HG03045 (cell line): Measurements from ENCODE around the gene CDKL2.

Source experiments
- ATAC-seq: cut with Tn5 transposase; IDR thresholded peaks from one replicate; pipeline ENCODE4 v1.9.1; 2021; ENCODE audit warnings: mild to moderate bottlenecking, moderate library complexity; ENCODE audit not compliant: unreplicated experiment

The CDKL2 gene

DNA sequence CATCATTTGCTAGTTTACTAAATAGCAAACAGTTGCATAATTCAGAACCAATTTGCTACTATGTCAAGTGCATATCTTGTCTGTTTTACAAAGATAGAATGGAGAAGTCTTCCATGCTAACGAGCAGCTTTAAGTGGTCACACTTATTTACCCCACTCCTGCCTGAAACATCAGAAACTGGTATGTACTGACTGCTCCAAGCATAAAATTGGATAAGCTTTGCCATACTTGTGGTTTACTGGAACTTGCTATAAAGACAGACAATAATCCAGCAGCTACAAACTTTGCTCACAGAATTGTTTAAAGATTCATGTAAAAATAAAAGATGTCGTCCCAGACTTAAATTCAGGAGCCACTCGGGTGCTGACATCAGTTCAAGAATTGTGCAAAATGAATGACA, 13.3 kb upstream of the CDKL2 start:
- no peak for ATAC-seq

DNA sequence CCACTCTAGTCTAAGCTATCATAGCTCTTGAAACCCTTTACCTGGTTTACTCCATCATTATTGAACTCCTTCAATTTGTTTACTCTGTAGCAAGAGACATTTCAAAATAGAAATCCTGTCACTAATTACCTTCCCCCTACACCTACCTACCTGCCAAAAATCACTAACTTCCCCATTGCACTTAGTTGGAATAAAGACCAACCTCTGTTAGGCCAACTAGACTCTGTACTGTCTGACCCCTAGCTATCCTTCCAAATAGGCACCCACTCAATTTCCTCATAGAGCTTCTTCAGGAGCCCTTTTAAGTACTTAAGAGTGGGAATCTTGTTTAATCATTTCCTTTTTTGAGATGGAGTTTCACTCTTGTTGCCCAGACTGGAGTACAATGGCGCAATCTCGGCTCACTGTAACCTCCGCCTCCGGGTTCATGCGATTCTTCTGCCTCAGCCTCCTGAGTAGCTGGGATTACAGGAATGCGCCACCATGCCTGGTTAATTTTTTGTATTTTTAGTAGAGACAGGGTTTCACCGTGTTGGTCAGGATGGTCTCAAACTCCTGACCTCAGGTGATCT, 8.9 kb upstream of the CDKL2 start:
- no peak for ATAC-seq

DNA sequence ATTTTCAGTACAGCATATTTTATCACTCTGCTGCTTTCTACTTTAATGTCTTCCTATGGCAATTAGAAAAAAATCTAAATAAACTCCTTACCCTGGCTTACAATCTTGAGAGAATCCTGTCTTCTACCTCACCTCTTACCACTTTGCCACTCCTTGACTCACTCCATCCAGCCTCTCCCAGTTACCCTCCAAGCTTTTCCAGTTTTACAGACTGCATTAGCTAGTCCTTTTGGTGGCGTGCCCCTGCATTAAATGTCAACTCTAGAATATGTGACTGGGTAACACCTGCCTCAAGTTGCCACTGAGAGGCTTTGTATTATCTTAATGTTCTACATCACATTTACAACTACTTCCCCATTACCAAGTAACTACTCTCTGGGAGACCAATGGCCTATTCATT, 7.5 kb upstream of the CDKL2 start:
- ATAC-seq: no peak

DNA sequence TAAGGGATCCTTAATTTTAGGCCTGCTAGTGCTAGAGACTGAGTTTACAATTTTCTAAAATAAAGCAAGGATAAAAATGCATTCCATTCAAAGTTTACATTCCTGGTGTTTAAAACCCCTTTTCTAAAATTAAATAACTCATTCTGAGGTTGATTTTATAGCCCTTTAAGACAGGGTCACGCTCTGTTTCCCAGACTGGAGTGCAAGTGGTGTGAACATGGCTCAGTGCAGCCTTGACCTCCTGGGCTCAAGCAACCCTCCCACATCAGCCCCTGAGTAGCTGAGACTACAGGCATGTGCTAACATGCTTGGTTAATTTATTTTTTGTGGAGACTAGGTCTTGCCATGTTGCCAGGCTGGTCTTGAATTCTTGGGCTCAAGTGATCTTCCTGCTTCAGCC, 6.8 kb upstream of the CDKL2 start:
- ATAC-seq: no peak

DNA sequence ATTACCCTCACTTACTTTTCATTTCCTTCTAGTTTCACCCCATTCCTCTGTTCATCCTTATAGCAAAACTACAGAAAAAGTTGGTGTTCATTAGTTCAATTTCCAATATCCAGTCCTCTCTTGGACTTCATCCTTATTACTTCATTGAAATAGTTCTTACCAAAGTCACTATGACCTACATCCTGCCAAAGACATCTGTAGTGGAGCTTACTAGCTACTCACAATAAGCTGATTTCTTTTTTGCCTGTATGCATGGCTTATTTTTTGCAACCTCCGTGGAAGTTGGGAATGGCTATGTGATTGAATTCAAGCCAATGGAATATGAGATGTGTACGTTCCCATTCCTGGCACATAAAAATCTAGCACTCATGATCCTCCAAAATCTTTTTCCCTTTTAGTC, 4.6 kb upstream of the CDKL2 start:
- ATAC-seq: no peak

DNA sequence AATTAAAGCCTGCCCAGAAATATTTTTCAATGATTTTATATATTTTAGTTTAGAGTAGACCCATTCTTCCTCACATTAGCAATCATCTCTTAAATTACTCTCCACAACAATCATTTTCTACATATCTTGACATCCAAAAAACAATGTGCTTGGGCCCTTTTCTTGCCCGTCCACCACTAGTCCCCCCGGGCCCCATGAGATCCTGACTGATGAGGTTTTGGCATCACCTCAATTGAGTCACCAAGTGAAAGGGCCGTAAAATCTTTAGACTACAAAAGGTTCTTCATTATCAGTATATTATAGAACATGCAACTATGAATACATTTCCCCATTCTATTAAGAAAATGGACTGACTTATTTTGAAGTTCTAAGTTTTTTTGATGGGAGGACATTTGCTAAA, 4.0 kb upstream of the CDKL2 start:
- ATAC-seq: no peak

DNA sequence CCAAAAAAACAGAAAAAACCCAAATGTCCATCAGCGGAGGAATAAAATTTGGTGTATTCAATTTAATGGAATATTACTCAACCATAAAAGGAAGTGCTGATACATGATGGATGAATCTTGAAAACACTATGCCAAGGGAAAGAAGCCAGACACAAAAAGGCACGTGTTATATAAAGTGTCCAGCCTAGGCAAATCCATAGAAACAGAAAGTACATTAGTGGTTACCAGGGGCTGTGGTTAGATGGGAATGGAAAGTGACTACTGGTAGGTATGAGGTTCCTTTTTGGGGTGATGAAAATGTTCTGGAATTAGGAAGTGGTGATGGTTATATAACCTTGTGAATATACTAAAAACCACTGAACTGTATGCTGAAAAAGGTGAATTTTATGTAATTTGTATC, 3.5 kb upstream of the CDKL2 start:
- ATAC-seq: no peak

DNA sequence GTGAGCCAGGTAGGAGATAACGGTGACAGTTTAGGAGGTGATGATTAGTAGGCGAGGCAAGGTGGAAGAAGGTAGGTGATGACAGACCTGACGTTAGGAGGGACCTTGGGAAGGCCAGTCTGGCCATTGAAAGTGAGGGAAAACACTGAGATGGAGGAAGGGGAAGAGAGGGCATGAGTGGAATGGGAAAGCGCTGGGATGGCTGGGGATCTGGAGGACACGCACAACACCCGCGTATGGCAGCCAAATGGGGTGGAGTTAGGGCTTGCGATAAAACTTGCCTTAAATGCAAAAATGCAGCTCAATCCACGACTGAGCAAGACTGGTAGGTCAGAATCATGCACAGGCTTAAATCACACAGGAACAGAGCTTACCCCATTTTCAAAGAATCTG, 605 bp upstream of the CDKL2 start:
- no peak for ATAC-seq

DNA sequence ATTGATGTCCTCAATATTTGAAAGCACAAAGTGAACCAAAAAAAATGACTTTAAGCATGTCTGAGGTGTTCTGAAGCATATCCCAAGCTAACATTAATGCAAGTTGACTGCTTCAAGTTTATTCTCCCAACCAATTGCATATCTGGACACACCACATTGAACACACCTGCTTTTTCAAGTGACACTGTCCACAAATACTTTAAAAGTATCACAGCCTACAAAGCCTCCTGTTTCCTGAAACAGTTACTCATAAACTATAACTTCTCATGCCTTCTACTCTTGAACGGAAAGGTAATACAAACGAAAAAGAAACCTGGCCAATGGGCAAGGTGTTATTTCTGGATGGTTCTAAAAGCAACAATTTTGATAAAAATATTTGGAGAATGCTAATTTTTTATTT, 1.1 kb downstream of the CDKL2 start:
- ATAC-seq: no peak

DNA sequence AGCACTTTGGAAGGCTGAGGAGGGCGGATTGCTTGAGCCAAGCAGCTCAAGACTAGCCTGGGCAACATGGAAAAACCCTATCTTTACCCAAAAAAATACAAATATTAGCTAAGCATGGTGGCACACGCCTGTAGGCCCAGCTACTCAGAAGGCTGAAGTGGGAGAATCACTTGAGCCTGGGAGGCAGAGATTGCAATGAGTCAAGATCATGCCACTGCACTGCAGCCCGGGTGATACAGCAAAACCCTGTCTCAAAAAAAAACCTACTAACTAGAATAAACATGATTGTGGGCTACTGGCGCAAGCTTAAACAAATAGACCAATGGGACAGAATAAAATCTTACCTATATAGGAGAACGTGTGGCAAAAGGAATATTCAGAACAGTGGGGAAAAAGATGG, 7.3 kb downstream of the CDKL2 start:
- ATAC-seq: no peak

DNA sequence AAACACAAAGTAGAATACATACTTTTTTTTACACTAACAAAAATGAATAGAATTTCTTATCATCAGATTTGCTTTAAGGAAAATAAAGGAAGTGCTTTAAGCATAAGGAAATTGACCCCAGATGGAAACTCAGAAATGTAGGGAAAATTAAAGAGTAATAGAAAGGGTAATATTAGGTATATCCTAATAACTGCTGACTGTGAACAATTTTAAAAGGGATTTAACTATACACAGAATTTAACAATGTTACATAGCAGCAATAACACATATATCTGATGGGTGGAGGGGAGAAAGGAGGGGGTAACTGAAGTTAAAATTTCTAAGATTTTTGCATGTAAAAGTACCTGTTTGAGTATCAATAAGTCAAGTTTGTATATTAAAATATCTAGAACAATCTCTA, 8.6 kb downstream of the CDKL2 start:
- no peak for ATAC-seq

DNA sequence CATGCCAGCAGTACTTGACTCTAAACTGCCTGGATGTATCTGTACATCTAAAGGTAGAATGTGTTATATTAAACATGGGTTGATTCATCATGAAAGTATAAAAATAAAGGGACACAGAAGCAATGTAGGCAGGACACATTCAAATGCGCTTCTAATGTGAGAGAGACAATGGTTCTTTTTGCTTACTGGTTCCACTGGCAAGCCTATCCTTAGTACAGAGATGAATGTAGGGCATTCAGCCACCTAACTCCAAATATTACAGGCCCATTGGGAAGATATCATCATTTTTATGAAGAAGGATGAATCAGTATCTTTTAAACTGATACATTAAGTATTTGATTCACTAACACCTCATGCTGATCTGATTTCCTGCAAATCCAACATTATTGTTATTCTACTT, 18.0 kb downstream of the CDKL2 start:
- no peak for ATAC-seq

DNA sequence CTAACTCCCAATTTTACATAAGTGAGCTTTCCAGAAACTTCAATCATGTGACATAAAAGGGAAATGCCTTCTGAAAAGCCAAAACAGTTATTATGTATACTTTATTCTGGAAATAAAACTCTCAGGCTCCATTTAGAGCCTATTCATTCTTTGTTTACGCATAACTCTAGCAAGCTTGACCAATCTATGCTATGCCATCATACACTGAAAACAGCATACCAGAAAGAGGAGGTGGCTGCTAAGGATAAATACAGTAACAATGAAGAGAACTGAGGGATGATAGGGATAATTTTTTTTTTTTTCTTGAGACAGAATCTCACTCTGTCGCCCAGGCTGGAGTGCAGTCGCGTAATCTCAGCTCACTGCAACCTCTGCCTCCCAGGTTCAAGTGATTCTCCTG, 24.4 kb downstream of the CDKL2 start:
- ATAC-seq: no peak

DNA sequence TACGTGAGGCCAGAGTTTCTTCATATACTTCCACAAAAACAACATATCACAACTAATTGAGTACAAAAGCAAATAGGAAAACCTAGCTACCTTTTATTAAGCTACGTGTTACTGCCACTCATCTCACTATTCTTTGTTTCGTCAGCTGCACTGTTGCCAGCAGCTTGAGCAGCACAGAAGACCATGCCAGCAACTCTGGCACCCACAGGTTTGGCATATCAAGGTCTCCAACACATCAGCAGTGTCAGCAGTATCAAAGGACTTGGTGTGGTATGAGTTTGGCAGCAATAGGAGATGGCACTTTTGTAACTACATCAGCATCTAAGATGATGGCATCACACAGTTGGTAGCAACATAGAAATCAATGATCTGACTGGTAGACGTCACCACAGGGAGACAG, 30.7 kb downstream of the CDKL2 start:
- no peak for ATAC-seq

DNA sequence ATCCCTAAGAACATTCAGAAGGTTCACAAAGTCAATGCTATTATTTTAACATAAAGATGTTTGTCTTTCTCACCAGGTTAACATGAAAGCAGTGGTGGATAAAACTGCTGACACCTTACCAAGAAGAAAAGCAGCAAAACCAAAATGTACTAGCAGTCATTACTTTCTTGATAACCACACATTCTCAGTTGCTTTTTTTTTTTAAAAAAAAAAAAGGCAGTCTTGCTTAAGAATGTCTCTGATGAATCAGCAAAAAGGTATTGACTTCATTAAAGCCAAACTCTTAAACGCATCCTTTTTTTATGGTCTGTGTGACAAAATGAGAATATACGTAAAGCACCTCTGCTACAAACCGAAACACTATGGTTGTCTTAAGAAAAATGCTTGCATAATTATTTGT, 31.9 kb downstream of the CDKL2 start:
- no peak for ATAC-seq

DNA sequence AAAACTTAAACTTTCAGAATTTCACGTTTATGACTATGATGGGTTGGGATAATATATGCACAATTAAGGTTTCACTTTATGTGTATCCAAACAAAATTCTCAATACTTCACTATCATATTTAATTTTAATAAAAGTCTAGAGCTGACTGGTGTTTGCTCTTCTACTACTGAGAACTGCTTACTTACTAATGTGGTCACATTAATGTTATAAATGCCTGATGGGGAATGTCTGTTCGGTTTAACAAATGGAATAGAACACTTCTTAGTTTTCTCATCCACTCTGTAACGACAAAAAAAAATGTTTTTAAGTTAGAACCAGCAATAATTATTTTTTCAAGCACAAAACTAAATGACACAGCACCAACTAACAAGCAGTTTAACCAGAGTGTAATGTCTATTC, 34.3 kb downstream of the CDKL2 start:
- ATAC-seq: no peak

DNA sequence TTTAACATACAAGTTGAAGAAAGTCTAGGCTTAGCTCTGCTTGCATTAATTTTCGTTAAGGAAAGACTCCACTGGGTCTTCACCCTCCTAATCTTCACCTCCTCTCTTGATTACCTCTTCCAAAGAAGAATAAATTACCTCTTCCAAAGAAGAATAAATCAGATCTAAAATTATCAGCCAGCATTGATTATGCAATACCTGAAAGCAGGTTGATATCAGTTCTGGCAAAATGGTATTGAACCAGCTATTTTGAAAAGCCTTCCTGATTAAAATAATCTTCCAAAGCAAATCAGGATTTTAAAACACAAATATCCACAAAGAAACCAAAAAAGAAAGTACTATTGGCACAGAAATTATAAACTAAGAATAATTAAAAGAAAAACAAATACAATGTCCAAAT, 36.9 kb downstream of the CDKL2 start:
- no peak for ATAC-seq

DNA sequence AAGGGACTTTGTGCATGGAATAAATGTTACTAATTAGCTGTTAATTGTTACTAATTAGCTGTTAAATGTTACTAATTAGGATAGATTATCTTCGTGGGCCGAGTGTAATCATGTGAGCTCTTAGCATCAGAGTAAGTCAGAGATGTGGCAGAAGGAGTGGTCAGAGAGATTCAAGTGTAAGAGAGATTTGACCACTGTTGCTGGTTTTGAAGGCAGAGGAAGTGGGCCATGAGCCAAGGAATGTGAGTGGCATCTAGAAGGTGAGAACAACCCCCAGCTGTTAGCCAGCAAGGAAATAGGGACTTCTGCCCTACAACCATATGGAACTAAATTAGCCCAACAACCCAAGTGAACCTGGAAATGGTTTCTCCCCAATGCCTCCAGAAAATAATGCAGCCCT, 46.3 kb downstream of the CDKL2 start:
- no peak for ATAC-seq

DNA sequence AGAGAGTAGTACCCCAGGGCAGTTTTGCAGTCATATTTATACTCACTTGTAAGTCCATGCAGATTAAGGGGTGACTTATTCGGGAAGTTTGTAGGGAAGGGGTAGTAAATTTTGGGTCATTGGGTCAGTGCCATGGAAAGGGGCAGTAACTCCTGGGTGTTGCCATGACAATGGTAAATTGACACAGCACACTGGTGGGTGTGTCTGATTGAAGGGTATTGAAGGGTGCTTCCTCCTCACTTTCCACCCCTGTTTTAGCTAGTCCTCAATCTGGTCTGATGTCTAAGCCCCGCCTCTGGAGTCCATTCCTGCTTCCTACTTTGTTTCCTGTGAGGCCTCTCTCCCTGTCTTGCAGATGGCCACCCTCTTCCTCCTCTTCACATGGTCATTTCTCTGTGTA, 62.6 kb downstream of the CDKL2 start:
- ATAC-seq: no peak

DNA sequence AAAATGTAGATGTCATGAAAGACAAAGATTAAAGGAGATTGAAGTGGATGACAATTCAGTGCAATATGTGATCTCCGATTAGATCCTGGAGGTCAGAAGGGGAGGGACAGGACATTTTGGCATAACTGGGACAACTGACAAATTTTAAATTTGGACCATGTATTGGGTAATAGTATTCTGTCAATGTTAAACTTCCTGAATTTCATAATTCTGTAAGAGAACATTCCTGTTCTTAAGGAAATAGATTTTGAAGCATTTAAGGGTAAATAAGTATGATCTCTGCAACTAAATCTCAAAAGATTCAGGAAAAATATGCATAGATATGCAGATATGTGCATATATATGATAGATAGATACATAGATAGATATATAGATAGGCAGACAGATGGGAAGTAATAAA, 63.4 kb downstream of the CDKL2 start:
- ATAC-seq: no peak

DNA sequence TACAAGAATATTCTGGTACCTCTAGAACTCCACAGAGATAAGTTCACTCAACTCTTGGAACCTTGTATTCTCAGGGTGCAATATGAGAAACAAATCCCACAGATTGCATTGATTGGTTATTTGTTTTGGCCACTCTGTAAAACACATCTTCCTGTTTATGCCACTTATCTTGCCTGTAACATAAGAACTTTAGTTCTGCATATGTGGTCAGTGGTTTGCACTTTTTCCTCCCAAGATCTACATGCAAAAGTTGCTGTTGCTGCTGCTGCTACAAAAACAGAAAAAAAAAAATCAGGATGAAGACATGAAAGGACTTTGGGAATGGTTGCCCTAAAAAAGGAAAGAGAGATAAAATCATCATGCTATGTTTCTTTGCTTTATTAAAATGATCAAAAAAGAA, 64.8 kb downstream of the CDKL2 start:
- no peak for ATAC-seq

DNA sequence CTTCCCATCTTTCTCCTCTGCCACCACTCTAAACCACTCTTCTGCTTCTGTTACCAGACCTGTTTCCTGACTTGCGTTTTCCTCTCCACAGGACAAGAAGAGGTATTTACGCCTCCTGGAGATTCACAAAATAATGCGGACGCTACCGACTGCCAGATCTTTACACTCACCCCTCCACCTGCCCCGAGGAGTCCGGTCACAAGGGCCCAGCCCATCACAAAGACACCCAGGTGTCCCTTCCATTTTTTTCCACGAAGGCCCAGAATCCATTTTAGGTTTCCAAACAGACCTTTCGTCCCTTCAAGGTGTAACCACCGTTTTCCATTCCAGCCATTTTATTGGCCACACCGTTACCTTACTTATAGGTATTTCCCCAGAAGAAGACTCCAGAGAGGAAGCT, 66.3 kb downstream of the CDKL2 start:
- ATAC-seq: no peak

DNA sequence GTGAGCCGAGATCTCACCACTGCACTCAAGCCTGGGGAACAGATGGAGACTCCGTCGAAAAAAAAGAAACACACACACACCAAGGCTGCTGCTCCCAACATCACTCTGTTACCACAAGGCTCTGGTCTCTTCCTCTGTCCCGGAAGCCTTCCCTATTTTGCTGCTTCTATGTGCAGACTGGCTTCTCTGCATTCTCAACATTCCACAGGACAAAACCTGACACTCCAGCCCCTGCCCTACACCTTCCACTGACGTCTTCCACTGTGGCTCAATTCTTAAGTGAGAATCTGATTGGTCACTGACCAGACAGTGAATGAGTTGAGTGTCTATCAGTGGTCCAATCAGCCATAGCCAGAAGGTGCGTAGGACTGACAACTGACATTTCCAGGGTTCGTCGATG, 68.5 kb downstream of the CDKL2 start:
- ATAC-seq: no peak

DNA sequence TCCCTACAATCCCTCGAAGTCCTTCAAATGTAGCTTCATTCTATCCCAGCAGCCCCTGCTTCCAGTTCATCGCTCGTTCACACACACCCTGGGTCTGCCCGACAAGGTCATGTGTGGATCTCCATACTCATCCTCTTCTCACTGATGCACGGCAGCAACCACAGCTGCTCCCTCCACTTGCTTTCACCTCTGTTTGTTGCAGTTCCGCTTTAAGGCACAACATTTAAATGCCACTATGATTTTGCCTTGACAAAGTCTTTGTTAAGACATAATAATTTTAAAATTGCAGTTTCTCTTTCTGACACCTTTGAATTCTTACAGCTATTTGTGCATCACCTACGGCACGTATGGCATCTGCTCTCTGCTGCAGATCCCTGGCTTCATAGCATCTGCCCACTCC, 72.6 kb downstream of the CDKL2 start:
- no peak for ATAC-seq
